ENCODE measurements around the gene CNTNAP2. TPM values are rescaled to one million over a fixed set of nuclear protein-coding genes. Genes with fewer than 3 reads are reported as not detected.

The CNTNAP2 gene
- total and polyA plus RNA-seq, 2 of the 8 experiments (the other 6 are each of a cell fraction or from before 2014, with no cell fraction given): 27.9 to 71.0 TPM

- TF ChIP-seq NRF1 (IDR thresholded peaks at IDR 0.05; ENCODE audit: low read depth, low read length): no peak
- no peak for TF ChIP-seq SP1 (IDR thresholded peaks at IDR 0.05; ENCODE audit: low read depth, low read length)
- TF ChIP-seq ATF2 (IDR thresholded peaks at IDR 0.05; ENCODE audit: low read length): no peak
Observed at GRCh38 chr7:148124477-148124876, 2007.9 kb downstream of the CNTNAP2 start (continued).
